ENCODE data around the gene RAB40C. TPM values are rescaled to one million over a fixed set of nuclear protein-coding genes. Genes with fewer than 3 reads are reported as not detected.

Gene RAB40C
- total and polyA plus RNA-seq, 2 experiments from 2014 or later = 30.2 to 32.7 TPM

DNA sequence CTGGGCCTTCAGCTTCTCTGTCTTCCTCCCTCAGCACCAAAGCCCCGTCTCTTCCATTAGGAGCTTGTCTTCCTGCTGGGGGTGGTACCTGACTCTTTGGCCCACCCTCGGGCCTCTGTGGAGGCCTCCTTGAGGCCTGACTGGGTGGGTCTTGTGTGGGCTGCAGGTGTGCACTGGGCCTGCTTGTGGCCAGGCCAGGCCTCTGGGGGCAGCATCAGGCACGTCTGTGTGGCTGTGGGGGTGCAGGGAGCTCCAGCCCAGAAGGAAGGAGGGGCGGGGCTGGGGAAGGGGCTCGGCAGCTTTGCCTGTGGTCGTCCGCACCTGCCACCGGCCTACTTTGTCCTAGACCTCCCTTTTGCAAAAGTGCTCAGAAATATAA, 13.1 kb upstream of the RAB40C start:
- whole genome bisulfite sequencing (ENCODE audit: low lambda C conversion rate, missing lambda C conversion rate) = 68% methylated on average over 8 of the region's 8 CpGs
- TF ChIP-seq EZH2 (IDR thresholded peaks at IDR 0.05; ENCODE audit: borderline replicate concordance) (no peak), EZH2phosphoT487 (IDR thresholded peaks at IDR 0.05; ENCODE audit: low read depth, severe bottlenecking, unreplicated experiment) (no peak)
- TF ChIP-seq, protein P1, sequence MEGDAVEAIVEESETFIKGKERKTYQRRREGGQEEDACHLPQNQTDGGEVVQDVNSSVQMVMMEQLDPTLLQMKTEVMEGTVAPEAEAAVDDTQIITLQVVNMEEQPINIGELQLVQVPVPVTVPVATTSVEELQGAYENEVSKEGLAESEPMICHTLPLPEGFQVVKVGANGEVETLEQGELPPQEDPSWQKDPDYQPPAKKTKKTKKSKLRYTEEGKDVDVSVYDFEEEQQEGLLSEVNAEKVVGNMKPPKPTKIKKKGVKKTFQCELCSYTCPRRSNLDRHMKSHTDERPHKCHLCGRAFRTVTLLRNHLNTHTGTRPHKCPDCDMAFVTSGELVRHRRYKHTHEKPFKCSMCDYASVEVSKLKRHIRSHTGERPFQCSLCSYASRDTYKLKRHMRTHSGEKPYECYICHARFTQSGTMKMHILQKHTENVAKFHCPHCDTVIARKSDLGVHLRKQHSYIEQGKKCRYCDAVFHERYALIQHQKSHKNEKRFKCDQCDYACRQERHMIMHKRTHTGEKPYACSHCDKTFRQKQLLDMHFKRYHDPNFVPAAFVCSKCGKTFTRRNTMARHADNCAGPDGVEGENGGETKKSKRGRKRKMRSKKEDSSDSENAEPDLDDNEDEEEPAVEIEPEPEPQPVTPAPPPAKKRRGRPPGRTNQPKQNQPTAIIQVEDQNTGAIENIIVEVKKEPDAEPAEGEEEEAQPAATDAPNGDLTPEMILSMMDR (IDR thresholded peaks at IDR 0.05; ENCODE audit: poor library complexity) = no peak
- Histone ChIP-seq H3K27me3 (no peaks in the 10 kb centered on the region), H4K20me1 (ENCODE audit: insufficient read depth, poor library complexity, severe bottlenecking) (no peaks in the 10 kb centered on the region), H3K9me3 (ENCODE audit: low read depth) (no peaks in the 10 kb centered on the region), H3K27ac (no peak overlapping the region), H3K36me3 (replicated peaks; ENCODE audit: insufficient read depth, low read depth) (no peaks in the 10 kb centered on the region), H2AFZ (no peak overlapping the region), H3K4me3 (no peak overlapping the region), H3K9me2 (replicated peaks; ENCODE audit: insufficient read depth) (no peaks in the 10 kb centered on the region), H3K79me2 (peaks cover 2% of the 10 kb centered on the region), H3K4me2 (no peak overlapping the region), H3K4me1 (ENCODE audit: insufficient read depth) (no peaks in the 10 kb centered on the region)
- no peak for DNase-seq (ENCODE audit: low spot score)

DNA sequence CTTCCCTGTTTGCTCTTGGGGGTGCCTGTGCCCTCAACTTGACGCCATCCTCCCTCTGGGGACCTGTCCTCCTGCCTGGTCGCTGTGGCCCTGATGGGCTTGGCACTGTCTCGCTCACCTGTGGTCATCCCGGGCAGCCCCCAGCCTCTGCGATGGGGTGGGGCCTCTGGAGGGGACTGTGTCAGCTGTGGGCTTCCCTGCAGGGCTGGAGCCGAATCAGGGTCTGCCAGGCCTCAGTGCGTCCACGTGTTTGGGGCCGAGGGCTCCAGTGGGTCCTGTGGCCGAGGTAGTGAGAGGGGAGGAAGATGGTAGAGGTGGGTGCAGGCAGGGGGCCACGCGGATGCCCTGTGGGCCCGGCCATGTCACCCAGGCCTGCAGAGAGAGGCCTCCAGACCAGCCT, 12.1 kb upstream of the RAB40C start:
- Histone ChIP-seq H3K9me3 (ENCODE audit: low read depth) (no peaks in the 10 kb centered on the region), H3K27me3 (no peaks in the 10 kb centered on the region), H4K20me1 (ENCODE audit: insufficient read depth, poor library complexity, severe bottlenecking) (no peaks in the 10 kb centered on the region), H3K4me3 (no peak overlapping the region), H3K9me2 (replicated peaks; ENCODE audit: insufficient read depth) (no peaks in the 10 kb centered on the region), H3K27ac (no peak overlapping the region), H3K79me2 (no peaks in the 10 kb centered on the region), H2AFZ (no peak overlapping the region), H3K36me3 (replicated peaks; ENCODE audit: insufficient read depth, low read depth) (no peaks in the 10 kb centered on the region), H3K4me2 (no peak overlapping the region), H3K4me1 (ENCODE audit: insufficient read depth) (no peaks in the 10 kb centered on the region)
- DNase-seq (ENCODE audit: low spot score) = no peak
- TF ChIP-seq EZH2 (IDR thresholded peaks at IDR 0.05; ENCODE audit: borderline replicate concordance) = no peak
- TF ChIP-seq, protein P1 (IDR thresholded peaks at IDR 0.05; ENCODE audit: poor library complexity) = no peak
- TF ChIP-seq EZH2phosphoT487 (IDR thresholded peaks at IDR 0.05; ENCODE audit: low read depth, severe bottlenecking, unreplicated experiment) = no peak
- WGBS (ENCODE audit: low lambda C conversion rate, missing lambda C conversion rate) = 97% methylated on average over 13 of the region's 13 CpGs

DNA sequence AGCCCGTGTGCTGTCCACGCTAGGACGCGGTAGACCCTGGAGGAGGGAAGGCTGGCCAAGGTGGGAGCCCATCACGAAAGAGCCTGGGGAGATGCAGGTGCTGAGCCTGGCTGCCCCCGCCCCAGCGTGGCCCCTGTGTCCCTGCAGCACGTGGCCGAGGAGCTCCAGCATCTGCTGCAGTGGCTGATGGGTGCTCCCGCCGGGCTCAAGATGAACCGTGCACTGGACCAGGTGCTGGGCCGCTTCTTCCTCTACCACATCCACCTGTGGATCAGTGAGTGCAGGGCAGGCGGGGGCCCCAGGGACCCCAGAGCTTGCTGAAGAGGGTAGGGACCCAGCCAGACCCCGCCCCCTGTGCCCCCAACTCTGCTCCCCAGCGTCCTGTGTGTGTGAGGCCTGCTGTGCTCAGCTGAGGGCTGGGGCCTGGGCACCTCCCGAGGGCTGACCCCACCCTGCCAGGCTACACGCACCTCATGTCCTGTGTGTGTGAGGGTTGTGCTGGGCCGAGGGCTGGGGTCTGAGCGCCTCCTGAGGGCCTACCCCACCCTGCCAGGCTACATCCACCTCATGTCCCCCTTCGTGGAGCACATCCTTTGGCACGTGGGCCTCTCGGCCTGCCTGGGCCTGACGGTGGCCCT, 11.5 kb upstream of the RAB40C start:
- 90% methylated on average over 22 of the region's 24 CpGs for WGBS (ENCODE audit: low lambda C conversion rate, missing lambda C conversion rate)
- Histone ChIP-seq H3K27me3 (no peaks in the 10 kb centered on the region), H3K79me2 (no peaks in the 10 kb centered on the region), H2AFZ (no peak overlapping the region), H3K4me2 (peak overlapping the region; percentile 67), H4K20me1 (ENCODE audit: insufficient read depth, poor library complexity, severe bottlenecking) (no peaks in the 10 kb centered on the region), H3K4me3 (no peak overlapping the region), H3K36me3 (replicated peaks; ENCODE audit: insufficient read depth, low read depth) (no peaks in the 10 kb centered on the region), H3K9me2 (replicated peaks; ENCODE audit: insufficient read depth) (no peaks in the 10 kb centered on the region), H3K27ac (no peak overlapping the region), H3K9me3 (ENCODE audit: low read depth) (no peaks in the 10 kb centered on the region), H3K4me1 (ENCODE audit: insufficient read depth) (no peaks in the 10 kb centered on the region)
- DNase-seq (ENCODE audit: low spot score) = no peak
- no peak for TF ChIP-seq EZH2 (IDR thresholded peaks at IDR 0.05; ENCODE audit: borderline replicate concordance)
- TF ChIP-seq EZH2phosphoT487 (IDR thresholded peaks at IDR 0.05; ENCODE audit: low read depth, severe bottlenecking, unreplicated experiment) = no peak
- TF ChIP-seq, protein P1 (IDR thresholded peaks at IDR 0.05; ENCODE audit: poor library complexity) = no peak

Measured in hepatocyte (in vitro differentiated cells).